ENCODE results near the gene UPP2.

UPP2 gene

DNA sequence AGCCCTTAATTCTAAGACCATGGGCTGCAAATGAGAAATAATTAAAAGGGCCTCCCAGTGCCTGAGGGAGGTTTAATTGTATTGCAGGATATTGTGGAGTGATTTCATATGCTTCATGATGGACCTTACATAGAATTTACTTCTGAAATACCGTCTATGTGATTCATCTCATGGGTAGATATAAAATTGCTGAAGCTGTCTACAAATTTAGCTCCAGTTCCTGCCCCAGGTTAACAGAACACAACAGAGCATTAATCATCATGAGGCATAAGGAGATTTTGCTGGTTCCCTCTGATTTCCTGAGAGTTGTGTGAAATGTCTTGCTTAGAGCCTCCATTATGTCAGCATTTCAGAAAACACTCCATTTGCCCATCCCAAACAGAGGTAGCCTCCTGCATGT lies 770 bp downstream of the UPP2 start:
- Histone ChIP-seq H3K4me2 (ENCODE audit: low read length) (no peak overlapping the region), H3K9me3 (ENCODE audit: control insufficient read depth, insufficient read depth, low read length) (no peaks in the 10 kb centered on the region), H4K20me1 (ENCODE audit: control insufficient read depth, insufficient read depth, low read depth, low read length) (no peaks in the 10 kb centered on the region), H3F3A (ENCODE audit: control insufficient read depth, insufficient read depth) (no peaks in the 10 kb centered on the region), H3K4me3 (ENCODE audit: low read length) (no peak overlapping the region), H3K27me3 (ENCODE audit: control insufficient read depth, low read length) (no peaks in the 10 kb centered on the region), H3K27ac (ENCODE audit: low read depth, low read length) (no peak overlapping the region), H3K4me1 (ENCODE audit: control insufficient read depth, low read length) (no peaks in the 10 kb centered on the region), H3K36me3 (ENCODE audit: control insufficient read depth, low read length) (no peaks in the 10 kb centered on the region), H3K79me2 (ENCODE audit: control insufficient read depth, low read length) (no peaks in the 10 kb centered on the region), H3K9me2 (replicated peaks; ENCODE audit: control insufficient read depth, low read length) (no peaks in the 10 kb centered on the region)
- TF ChIP-seq EZH2phosphoT487 (IDR thresholded peaks at IDR 0.05; ENCODE audit: borderline replicate concordance, low read length) = no peak
- TF ChIP-seq, protein P1, sequence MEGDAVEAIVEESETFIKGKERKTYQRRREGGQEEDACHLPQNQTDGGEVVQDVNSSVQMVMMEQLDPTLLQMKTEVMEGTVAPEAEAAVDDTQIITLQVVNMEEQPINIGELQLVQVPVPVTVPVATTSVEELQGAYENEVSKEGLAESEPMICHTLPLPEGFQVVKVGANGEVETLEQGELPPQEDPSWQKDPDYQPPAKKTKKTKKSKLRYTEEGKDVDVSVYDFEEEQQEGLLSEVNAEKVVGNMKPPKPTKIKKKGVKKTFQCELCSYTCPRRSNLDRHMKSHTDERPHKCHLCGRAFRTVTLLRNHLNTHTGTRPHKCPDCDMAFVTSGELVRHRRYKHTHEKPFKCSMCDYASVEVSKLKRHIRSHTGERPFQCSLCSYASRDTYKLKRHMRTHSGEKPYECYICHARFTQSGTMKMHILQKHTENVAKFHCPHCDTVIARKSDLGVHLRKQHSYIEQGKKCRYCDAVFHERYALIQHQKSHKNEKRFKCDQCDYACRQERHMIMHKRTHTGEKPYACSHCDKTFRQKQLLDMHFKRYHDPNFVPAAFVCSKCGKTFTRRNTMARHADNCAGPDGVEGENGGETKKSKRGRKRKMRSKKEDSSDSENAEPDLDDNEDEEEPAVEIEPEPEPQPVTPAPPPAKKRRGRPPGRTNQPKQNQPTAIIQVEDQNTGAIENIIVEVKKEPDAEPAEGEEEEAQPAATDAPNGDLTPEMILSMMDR (IDR thresholded peaks at IDR 0.05; ENCODE audit: low read depth, low read length, poor library complexity, severe bottlenecking) = no peak

DNA sequence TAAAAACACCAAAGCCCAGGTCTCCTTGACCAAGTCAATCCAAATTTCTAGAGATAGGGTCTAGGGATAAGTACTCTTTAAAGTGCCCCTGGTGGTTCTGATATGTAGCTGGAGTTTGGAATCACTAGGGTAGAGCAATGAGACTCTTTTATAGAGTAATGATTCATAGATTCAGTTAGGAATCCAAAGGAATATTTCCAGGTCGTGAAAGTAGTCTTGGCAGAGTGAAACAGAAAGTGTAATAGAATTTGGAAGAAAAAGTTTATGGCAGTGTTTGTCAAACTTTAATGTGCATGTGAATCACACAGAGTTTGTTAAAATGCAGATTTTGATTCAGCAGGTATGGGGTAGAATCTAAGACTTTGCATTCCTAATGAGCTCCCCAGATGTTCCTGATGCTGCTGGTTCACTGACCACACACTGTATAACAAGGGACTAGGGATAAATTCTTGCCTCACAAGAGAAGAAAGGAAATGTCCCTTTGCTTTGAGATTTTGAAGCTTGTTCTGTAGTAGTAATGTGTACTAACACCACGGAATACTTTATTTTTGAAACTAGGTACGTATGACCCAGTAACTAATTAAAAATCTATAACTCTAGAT lies 1.8 kb downstream of the UPP2 start:
- H3K27me3 ChIP-seq (ENCODE audit: control insufficient read depth, low read length) = no peaks in the 10 kb centered on the region
- H3K9me3 ChIP-seq (ENCODE audit: control insufficient read depth, insufficient read depth, low read length) = no peaks in the 10 kb centered on the region
- TF ChIP-seq EZH2phosphoT487 (IDR thresholded peaks at IDR 0.05; ENCODE audit: borderline replicate concordance, low read length) = no peak
- TF ChIP-seq, protein P1 (IDR thresholded peaks at IDR 0.05; ENCODE audit: low read depth, low read length, poor library complexity, severe bottlenecking) = no peak
- H3K9me2 ChIP-seq (replicated peaks; ENCODE audit: control insufficient read depth, low read length) = no peaks in the 10 kb centered on the region
- H3K4me2 ChIP-seq (ENCODE audit: low read length) = no peak overlapping the region
- no peaks in the 10 kb centered on the region for H3K36me3 ChIP-seq (ENCODE audit: control insufficient read depth, low read length)
- no peaks in the 10 kb centered on the region for H3F3A ChIP-seq (ENCODE audit: control insufficient read depth, insufficient read depth)
- no peaks in the 10 kb centered on the region for H3K4me1 ChIP-seq (ENCODE audit: control insufficient read depth, low read length)
- no peaks in the 10 kb centered on the region for H4K20me1 ChIP-seq (ENCODE audit: control insufficient read depth, insufficient read depth, low read depth, low read length)
- H3K79me2 ChIP-seq (ENCODE audit: control insufficient read depth, low read length) = no peaks in the 10 kb centered on the region
- H3K27ac ChIP-seq (ENCODE audit: low read depth, low read length) = no peak overlapping the region
- no peak overlapping the region for H3K4me3 ChIP-seq (ENCODE audit: low read length)

DNA sequence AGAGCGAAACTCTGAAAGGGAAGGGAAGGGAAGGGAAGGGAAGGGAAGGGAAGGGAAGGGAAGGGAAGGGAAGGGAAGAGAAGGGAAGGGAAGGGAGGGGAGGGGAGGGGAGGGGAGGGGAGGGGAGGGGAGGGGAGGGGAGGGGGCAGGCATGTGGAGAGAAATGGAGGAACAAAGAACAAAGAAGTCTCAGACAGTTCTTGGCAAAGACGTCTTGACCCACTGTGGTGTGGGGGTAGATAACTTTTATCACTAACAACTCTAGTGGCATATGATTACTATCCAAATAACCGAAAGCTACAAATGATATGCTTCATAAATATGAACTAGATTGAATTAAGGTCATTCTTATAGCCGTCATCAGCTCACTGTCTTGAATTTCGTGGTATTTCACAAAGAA lies 3.2 kb downstream of the UPP2 start:
- H3K36me3 ChIP-seq (ENCODE audit: control insufficient read depth, low read length) = no peaks in the 10 kb centered on the region
- H4K20me1 ChIP-seq (ENCODE audit: control insufficient read depth, insufficient read depth, low read depth, low read length) = no peaks in the 10 kb centered on the region
- TF ChIP-seq EZH2phosphoT487 (IDR thresholded peaks at IDR 0.05; ENCODE audit: borderline replicate concordance, low read length) = no peak
- TF ChIP-seq, protein P1 (IDR thresholded peaks at IDR 0.05; ENCODE audit: low read depth, low read length, poor library complexity, severe bottlenecking) = no peak
- no peak overlapping the region for H3K4me3 ChIP-seq (ENCODE audit: low read length)
- H3K4me2 ChIP-seq (ENCODE audit: low read length) = no peak overlapping the region
- H3F3A ChIP-seq (ENCODE audit: control insufficient read depth, insufficient read depth) = no peaks in the 10 kb centered on the region
- no peak overlapping the region for H3K27ac ChIP-seq (ENCODE audit: low read depth, low read length)
- no peaks in the 10 kb centered on the region for H3K9me3 ChIP-seq (ENCODE audit: control insufficient read depth, insufficient read depth, low read length)
- no peaks in the 10 kb centered on the region for H3K27me3 ChIP-seq (ENCODE audit: control insufficient read depth, low read length)
- no peaks in the 10 kb centered on the region for H3K9me2 ChIP-seq (replicated peaks; ENCODE audit: control insufficient read depth, low read length)
- no peaks in the 10 kb centered on the region for H3K79me2 ChIP-seq (ENCODE audit: control insufficient read depth, low read length)
- H3K4me1 ChIP-seq (ENCODE audit: control insufficient read depth, low read length) = no peaks in the 10 kb centered on the region
